HepG2 (cell line): ENCODE measurements around the gene SLC24A4. TPM values are rescaled to one million over a fixed set of nuclear protein-coding genes. Genes with fewer than 3 reads are reported as not detected.

Experiments
- ATAC-seq: fragments of 200-7000 bp; cut with Tn5 transposase; 3 replicates; pipeline ENCODE4 v1.9.1; 2020; ENCODE audit warnings: mild to moderate bottlenecking, moderate library complexity
- BruUV-seq: library from RNA; stranded (reverse); fragments of 400-500 nt; replicated peaks from 2 replicates; lab custom pipeline; 2021; lab: Mats Ljungman, UMichigan
- CTCF ChIA-PET: fragments of 300-600 bp; formaldehyde crosslinking; extraction: SDS; loops from one replicate; lab custom pipeline; 2021; ENCODE audit warnings: low total read pairs, inconsistent platforms, low intra/inter-chr PET ratio; lab: Yijun Ruan, JAX
- POLR2A ChIA-PET: fragments of 350-600 bp; sonication (Branson Sonifier 250); formaldehyde crosslinking; loops from one replicate; lab custom pipeline; 2020; ENCODE audit warnings: antibody characterized with exemption, inconsistent platforms; lab: Yijun Ruan, JAX
- DNase-seq: peaks from one replicate; pipeline ENCODE4 v3.0.0-alpha.2; 2015; ENCODE audit warnings: low spot score
- FAIRE-seq: peaks from 3 replicates; lab custom pipeline; 2011; peaks lifted over from hg19 to GRCh38; lab: Jason Lieb, UNC
- H2AFZ ChIP-seq: one replicate; pipeline ENCODE4 v1.6.1; 2011; ENCODE audit warnings: low read length, inconsistent platforms
- H3K27ac ChIP-seq: fragments of 300-600 bp; 3 replicates; pipeline ENCODE4 v1.8.0; 2011; ENCODE audit warnings: mixed run types, mild to moderate bottlenecking, mixed read lengths, low read length, inconsistent platforms; ENCODE audit not compliant: insufficient read depth; ENCODE audit errors: extremely low read length
- H3K27me3 ChIP-seq, 2 experiments: fragments of 200-600 bp in 1 of 2; 2 replicates in 1 of 2; 3 replicates in 1 of 2; pipeline versions ENCODE4 v1.6.0 to v1.8.0; 2011; ENCODE audit warnings: low read length in 2 of 2, mild to moderate bottlenecking in 2 of 2, moderate library complexity in 2 of 2, inconsistent platforms in 1 of 2; ENCODE audit not compliant: insufficient read depth in 2 of 2, control insufficient read depth in 1 of 2
- H3K36me3 ChIP-seq, 2 experiments: fragments of 200-600 bp in 1 of 2; replicated peaks in 1 of 2; 2 replicates in 1 of 2; 3 replicates in 1 of 2; pipeline versions ENCODE4 v1.5.1 to v1.8.0; 2011; ENCODE audit warnings: low read length in 2 of 2, inconsistent platforms in 1 of 2; ENCODE audit not compliant: insufficient read depth in 2 of 2, control insufficient read depth in 1 of 2
- H3K4me1 ChIP-seq: 2 replicates; pipeline ENCODE4 v1.5.1; 2012; ENCODE audit warnings: low read length, inconsistent platforms; ENCODE audit not compliant: insufficient read depth
- H3K4me2 ChIP-seq: 2 replicates; pipeline ENCODE4 v1.6.0; 2011; ENCODE audit warnings: low read depth, low read length, inconsistent platforms
- H3K4me3 ChIP-seq, 3 experiments: fragments of 200-600 bp in 1 of 3; sonication (generic), shearing (Covaris generic) in 1 of 3; replicated peaks in 1 of 3; 2 replicates each; pipeline ENCODE4 v1.5.1; 2011 to 2016; ENCODE audit warnings: low read length in 3 of 3, inconsistent platforms in 2 of 3, low read depth in 2 of 3, mild to moderate bottlenecking in 2 of 3, control low read depth in 1 of 3, mixed read lengths in 1 of 3; ENCODE audit not compliant: insufficient read depth in 1 of 3
- H3K79me2 ChIP-seq: one replicate; pipeline ENCODE4 v1.6.1; 2011; ENCODE audit warnings: low read length, inconsistent platforms; ENCODE audit not compliant: insufficient read depth
- H3K9ac ChIP-seq: 2 replicates; pipeline ENCODE4 v1.6.0; 2011; ENCODE audit warnings: mild to moderate bottlenecking, low read depth, low read length, inconsistent platforms; ENCODE audit not compliant: insufficient read depth
- H3K9me3 ChIP-seq: 2 replicates; pipeline ENCODE4 v1.5.1; 2012; ENCODE audit warnings: mild to moderate bottlenecking, low read length
- H4K20me1 ChIP-seq: 2 replicates; pipeline ENCODE4 v1.6.0; 2011; ENCODE audit warnings: inconsistent platforms, mild to moderate bottlenecking, low read length, moderate library complexity; ENCODE audit not compliant: insufficient read depth
- ATF7-NPFF ChIP-seq: sonication (generic); formaldehyde crosslinking; IDR thresholded peaks from 2 replicates; pipeline ENCODE4 v1.8.1; 2023; ENCODE audit warnings: mild to moderate bottlenecking, low read depth, missing genetic modification reagents, moderate library complexity
- GATAD2A ChIP-seq: IDR thresholded peaks from 2 replicates; pipeline ENCODE4 v1.6.1; 2016
- KLF15 ChIP-seq: sonication (generic); formaldehyde crosslinking; IDR thresholded peaks from 2 replicates; pipeline ENCODE4 v1.8.1; 2023; ENCODE audit warnings: borderline replicate concordance, mild to moderate bottlenecking, inconsistent platforms, missing genetic modification reagents, mixed read lengths
- SOX5 ChIP-seq: IDR thresholded peaks from 2 replicates; pipeline ENCODE4 v1.6.1; 2016; ENCODE audit warnings: borderline replicate concordance
- SYNCRIP ChIP-seq: fragments of 200-400 bp; formaldehyde crosslinking; IDR thresholded peaks from 2 replicates; pipeline ENCODE4 v1.6.1; 2018; ENCODE audit warnings: mild to moderate bottlenecking, low read depth, low read length; ENCODE audit not compliant: insufficient read depth
- ZBTB40 ChIP-seq, 2 experiments: fragments of 450-650 bp in 1 of 2; sonication (generic) in 1 of 2; formaldehyde crosslinking in 1 of 2; IDR thresholded peaks; 2 replicates each; pipeline versions ENCODE4 v1.6.1 to v1.8.0; 2016 to 2022; ENCODE audit warnings: antibody characterized with exemption in 1 of 2, mild to moderate bottlenecking in 1 of 2, missing genetic modification reagents in 1 of 2
- ZNF333 ChIP-seq: sonication (generic); formaldehyde crosslinking; IDR thresholded peaks from 2 replicates; pipeline ENCODE4 v1.4.0; 2020; ENCODE audit warnings: mild to moderate bottlenecking, missing genetic modification reagents, borderline replicate concordance
- ZNF558 ChIP-seq: sonication (generic); formaldehyde crosslinking; IDR thresholded peaks from 2 replicates; pipeline ENCODE4 v1.9.0; 2022; ENCODE audit warnings: mild to moderate bottlenecking, missing genetic modification reagents, borderline replicate concordance
- ZNF567 ChIP-seq: sonication (generic); formaldehyde crosslinking; IDR thresholded peaks from 2 replicates; pipeline ENCODE4 v1.8.1; 2023; ENCODE audit warnings: mild to moderate bottlenecking, missing genetic modification reagents, borderline replicate concordance
- ZNF572 ChIP-seq: sonication (generic); formaldehyde crosslinking; IDR thresholded peaks from 2 replicates; pipeline ENCODE4 v1.5.1; 2020; ENCODE audit warnings: mild to moderate bottlenecking, missing genetic modification reagents
- ZNF672 ChIP-seq: sonication (generic); formaldehyde crosslinking; IDR thresholded peaks from 2 replicates; pipeline ENCODE4 v1.8.1; 2022; ENCODE audit warnings: missing genetic modification reagents
- ZNF747 ChIP-seq: sonication (generic); formaldehyde crosslinking; IDR thresholded peaks from 2 replicates; pipeline ENCODE4 v1.8.1; 2023; ENCODE audit warnings: missing genetic modification reagents, mild to moderate bottlenecking, borderline replicate concordance
- ZNF772 ChIP-seq: sonication (generic); formaldehyde crosslinking; IDR thresholded peaks from 2 replicates; pipeline ENCODE4 v1.5.0; 2020; ENCODE audit warnings: mild to moderate bottlenecking, missing genetic modification reagents
- WGBS: methylation state at CpG from one replicate; pipeline ENCODE4 v1.1.6; 2017; ENCODE audit warnings: low lambda C conversion rate; 5-methylcytosine and 5-hydroxymethylcytosine counted together
- in situ Hi-C: cut with HindIII; loops from 2 replicates; pipeline ENCODE4 v1.10.0; 2017; ENCODE audit warnings: low pct_unique_long_range_greater_than_20kb; ENCODE audit not compliant: extremely low pct_ligation_motif_present
- intact Hi-C: fragments of 100-400 bp; cut with micrococcal nuclease; formaldehyde crosslinking; loops from one replicate; pipeline ENCODE4 v1.10.0; 2022; ENCODE audit not compliant: unreplicated experiment
- polyA plus RNA-seq, 8 experiments: library from polyadenylated mRNA; depleted of rRNA in 3 of 8; stranded (reverse) in 7 of 8; unstranded in 1 of 8; fragments of >200 nt; fragmentation: Illumina TruSeq in 4 of 8; extraction: Trizol in 4 of 8; gene quantifications; 2 replicates each; pipeline versions ENCODE4 v1.2.1 to v1.2.3, GENCODE V29; 2011 to 2016; ENCODE audit warnings: low read depth in 4 of 8, missing spikeins in 1 of 8, mixed read lengths in 1 of 8; ENCODE audit not compliant: insufficient read depth in 1 of 8
- total RNA-seq, 5 experiments: library from RNA; depleted of rRNA; stranded (reverse); fragments of >200 nt; fragmentation: Illumina TruSeq; extraction: Trizol; gene quantifications; 2 replicates each; pipeline ENCODE4 v1.2.3, GENCODE V29; 2016; ENCODE audit warnings: low read depth in 1 of 5

Gene SLC24A4
- total and polyA plus RNA-seq, 2 of the 13 experiments (the other 11 are each of a cell fraction or from before 2014, with no cell fraction given) = not detected

GRCh38 chr14:92385561-92385960 lies 62.6 kb downstream of the SLC24A4 start:
- TF ChIP-seq ZNF572 (CRISPR knock-in tag) (no peak), GATAD2A (no peak), ATF7-NPFF (CRISPR knock-in tag) (no peak), KLF15 (CRISPR knock-in tag) (no peak), ZNF558 (CRISPR knock-in tag) (no peak), SYNCRIP (no peak), ZNF747 (CRISPR knock-in tag) (no peak), ZNF772 (CRISPR knock-in tag) (no peak), ZNF333 (CRISPR knock-in tag) (no peak), ZNF567 (no peak), ZBTB40 (IDR thresholded peaks at IDR 0.05) (no peak), ZBTB40 (CRISPR knock-in tag; IDR thresholded peaks at IDR 0.05) (no peak), SOX5 (CRISPR knock-in tag) (no peak), ZNF672 (CRISPR knock-in tag) (no peak)
- ATAC-seq (no peak), DNase-seq (no peak), FAIRE-seq (no peak)
- in situ Hi-C loops (no loop called here), intact Hi-C loops (no loop called here)
- Histone ChIP-seq H2AFZ (no peak overlapping the region), H3K27ac (no peak overlapping the region), H4K20me1 (no peaks in the 10 kb centered on the region), H3K9me3 (no peaks in the 10 kb centered on the region), H3K4me1 (peaks cover 26% of the 10 kb centered on the region), H3K36me3 (no peaks in the 10 kb centered on the region), H3K9ac (no peak overlapping the region), H3K4me3 (no peak overlapping the region), H3K4me2 (no peak overlapping the region), H3K27me3 (peaks cover 2 to 35% of the 10 kb centered on the region in 2 experiments; a peak in 4 of 5 replicates), H3K79me2 (no peaks in the 10 kb centered on the region)
- BruUV-seq = no TSS peak
- CTCF ChIA-PET = no interaction called here
- POLR2A ChIA-PET = no interaction called here
- 53% methylated on average over 10 of the region's 11 CpGs for WGBS
